Heart right ventricle (tissue), 16 donors: Measurements from ENCODE around the gene IQGAP2. TPM values are rescaled to one million over a fixed set of nuclear protein-coding genes. Genes with fewer than 3 reads are reported as not detected.

Experiments
- ATAC-seq, 8 donors: fragments of 200-7000 bp; cut with Tn5 transposase; one replicate each; pipeline ENCODE4 v1.9.1; 2020; ENCODE audit warnings: mild to moderate bottlenecking in 8 of 8, moderate library complexity in 8 of 8, moderate number of reproducible peaks in 1 of 8
- DNase-seq, 2 donors: peaks; one replicate each; pipeline ENCODE4 v3.0.0-alpha.2; 2020
- H3K27ac ChIP-seq, 10 donors: fragments of 200-600 bp; sonication (generic) in 2 of 10; one replicate each; pipeline versions ENCODE4 v1.5.0 to v1.8.0; 2020 to 2022; ENCODE audit warnings: mild to moderate bottlenecking in 3 of 10
- H3K27me3 ChIP-seq, 7 donors: fragments of 200-600 bp; one replicate each; pipeline ENCODE4 v1.8.0; 2021 to 2022; ENCODE audit warnings: mild to moderate bottlenecking in 2 of 7
- H3K36me3 ChIP-seq, 9 donors: fragments of 200-600 bp; sonication (generic) in 1 of 9; one replicate each; pipeline versions ENCODE4 v1.5.0 to v1.8.0; 2020 to 2022; ENCODE audit warnings: mild to moderate bottlenecking in 2 of 9
- H3K4me1 ChIP-seq, 9 donors: fragments of 200-600 bp; sonication (generic) in 1 of 9; one replicate each; pipeline versions ENCODE4 v1.5.0 to v1.8.0; 2020 to 2022; ENCODE audit warnings: mild to moderate bottlenecking in 4 of 9
- H3K4me3 ChIP-seq, 10 donors: fragments of 200-600 bp; sonication (generic) in 2 of 10; one replicate each; pipeline versions ENCODE4 v1.5.0 to v1.8.0; 2020 to 2022; ENCODE audit warnings: mild to moderate bottlenecking in 7 of 10, moderate library complexity in 2 of 10
- H3K9me3 ChIP-seq, 11 donors: fragments of 200-600 bp in 10 of 11; sonication (generic) in 2 of 11; one replicate each; pipeline versions ENCODE4 v1.5.0 to v1.8.0; 2013 to 2022; ENCODE audit warnings: mild to moderate bottlenecking in 2 of 11, control low read depth in 1 of 11, moderate library complexity in 1 of 11
- CTCF ChIP-seq, 9 donors: fragments of 200-600 bp; sonication (generic) in 2 of 9; IDR thresholded peaks; one replicate each; pipeline versions ENCODE4 v1.5.0 to v1.8.0; 2021 to 2022; ENCODE audit warnings: antibody characterized with exemption in 9 of 9, mild to moderate bottlenecking in 5 of 9, moderate library complexity in 1 of 9
- WGBS, 2 donors: extraction: QIAGEN DNeasy Blood & Tissue Kit; methylation state at CpG; one replicate each; pipeline ENCODE4 v1.1.7; 2013; ENCODE audit warnings: inconsistent platforms in 1 of 2; 5-methylcytosine and 5-hydroxymethylcytosine counted together
- intact Hi-C, 10 donors: fragments of 100-400 bp; cut with DNase I; formaldehyde crosslinking; loops; one replicate each; pipeline versions ENCODE4 v1.11.1 to v1.14.2; 2022
- polyA plus RNA-seq, 2 donors: library from polyadenylated mRNA; stranded (reverse); fragments of 200-250 nt; gene quantifications; one replicate each; pipeline ENCODE4 v1.2.3, GENCODE V29; 2013
- total RNA-seq, 10 donors: library from RNA; stranded (reverse); fragmentation: NEBNext Ultra II Directional in 3 of 10; extraction: Animal tissue kit (Norgen Biotek cat#: 25700) in 3 of 10; gene quantifications; one replicate each; pipeline versions ENCODE4 v1.2.1 to v1.2.4, GENCODE V29; 2021 to 2023
- donor health status: Arrhythmogenic right ventricular cardiomyopathy.
- donor health status: ischemic (EF 13 %, LVEDD 7.1; RV severe dilation, severe dysfunction).
- donor health status: healthy with polysubstance abuse.
- donor health status: DM: no; HTN: yes; CAD: no.
- donor health status: DM: no; HTN: no; CAD: no.
- donor health status: ischemic (EF 25% LVEDD 6.9; RV normal size, moderate dysfunction).
- donor health status: ischemic (EF 25% LVEDD 5.7; RV mildly dilated, moderate dysfunction).
- donor health status: healthy.
- donor health status: DM: yes; HTN: yes; CAD: no.
- donor health status: Ischemic cardiomyopathy.
- donor health status: ischemic (EF 35%, LVEDD 5.7; RV mildly dilated, moderate dysfunction).
- donor health status: nonischemic (EF 11% LVEDD 7.7; RV severe dilation, severe dysfunction).
- donor health status: DM: yes; HTN: yes; CAD: no.
- donor health status: PGD.
- donor health status: ischemic (EF 29% LVEDD 5.4; RV normal size, mild dysfunction).
- donor health status: nonischemic (EF 23%, LVEDD 6.1; RV moderate dilation, normal function).

Gene IQGAP2
- total and polyA plus RNA-seq, 12 donors: 2.5 to 22.3 (median 5.0) TPM

GRCh38 chr5:76482984-76483383 is 79.9 kb downstream of the IQGAP2 start:
- ATAC-seq: no peak
- H3K27ac ChIP-seq: no peak overlapping the region
- H3K36me3 ChIP-seq: no peaks in the 10 kb centered on the region
- WGBS, 2 donors: 81% methylated on average over 4 of the region's 4 CpGs
- intact Hi-C loops: no loop called here
- H3K4me3 ChIP-seq: no peak overlapping the region
- no peaks in the 10 kb centered on the region for H3K9me3 ChIP-seq
- no peak for DNase-seq
- H3K27me3 ChIP-seq: peaks cover 0 to 4% (median 0%) of the 10 kb centered on the region in 7 donors
- TF ChIP-seq CTCF (IDR thresholded peaks at IDR 0.05): no peak
- H3K4me1 ChIP-seq: peaks cover 0 to 8% (median 0%) of the 10 kb centered on the region in 9 donors

- Histone ChIP-seq H3K27me3 (peaks cover 0 to 4% (median 0%) of the 10 kb centered on the region in 7 donors), H3K4me3 (no peak overlapping the region), H3K36me3 (no peaks in the 10 kb centered on the region), H3K4me1 (peaks cover 0 to 8% (median 0%) of the 10 kb centered on the region in 9 donors), H3K9me3 (no peaks in the 10 kb centered on the region), H3K27ac (no peak overlapping the region)
- no peak for TF ChIP-seq CTCF (IDR thresholded peaks at IDR 0.05)
- intact Hi-C loops: no loop called here
- no peak for DNase-seq
- WGBS, 2 donors: 63 to 69% methylated on average over 5 of the region's 5 CpGs
- ATAC-seq: no peak
Measured at GRCh38 chr5:76483433-76483832, 80.3 kb downstream of the IQGAP2 start.

- no peak for ATAC-seq
- H3K36me3 ChIP-seq: no peaks in the 10 kb centered on the region
- no peak overlapping the region for H3K4me3 ChIP-seq
- no peak overlapping the region for H3K27ac ChIP-seq
- 77 to 78% methylated on average over 4 of the region's 4 CpGs for WGBS, 2 donors
- no peaks in the 10 kb centered on the region for H3K9me3 ChIP-seq
- intact Hi-C loops: no loop called here
- no peak for TF ChIP-seq CTCF (IDR thresholded peaks at IDR 0.05)
- DNase-seq: no peak
- peaks cover 0 to 8% (median 0%) of the 10 kb centered on the region in 9 donors for H3K4me1 ChIP-seq
- peaks cover 0 to 4% (median 0%) of the 10 kb centered on the region in 7 donors for H3K27me3 ChIP-seq
Measured at GRCh38 chr5:76483881-76484280, 80.8 kb downstream of the IQGAP2 start.

- ATAC-seq (no peak), DNase-seq (no peak)
- Histone ChIP-seq H3K36me3 (no peaks in the 10 kb centered on the region), H3K4me1 (no peaks in the 10 kb centered on the region), H3K4me3 (no peak overlapping the region), H3K27ac (no peak overlapping the region), H3K9me3 (no peaks in the 10 kb centered on the region), H3K27me3 (peaks cover 0 to 4% (median 0%) of the 10 kb centered on the region in 7 donors)
- no peak for TF ChIP-seq CTCF (IDR thresholded peaks at IDR 0.05)
- intact Hi-C loops: no loop called here
Measured at GRCh38 chr5:76485511-76485910, 82.4 kb downstream of the IQGAP2 start.
